WTC11 (cell line): ENCODE measurements around the gene STPG3. TPM values are rescaled to one million over a fixed set of nuclear protein-coding genes. Genes with fewer than 3 reads are reported as not detected.
A peak's percentile ranks its signal among the peaks of the same experiment; 100 is the strongest.

Experiments used
- ATAC-seq: fragments of 200-7000 bp; cut with Tn5 transposase; 2 replicates; pipeline ENCODE4 v1.10.0; 2021; ENCODE audit warnings: mild to moderate bottlenecking, moderate library complexity
- CTCF ChIA-PET: fragments of 300-600 bp; sonication (Branson Sonifier 250); formaldehyde crosslinking; loops from one replicate; lab custom pipeline; 2021; ENCODE audit warnings: antibody characterized with exemption; lab: Charles Lee
- POLR2A ChIA-PET: fragments of 350-600 bp; sonication (Branson Sonifier 250); formaldehyde crosslinking; loops from one replicate; lab custom pipeline; 2021; ENCODE audit warnings: antibody characterized with exemption; lab: Charles Lee
- DNase-seq: peaks from one replicate; pipeline ENCODE4 v3.0.0; 2021; ENCODE audit warnings: low spot score
- H3K27ac Mint-ChIP-seq: 2 replicates; pipeline ENCODE4 v1.8.0; 2021; ENCODE audit warnings: mixed read lengths
- H3K27me3 Mint-ChIP-seq: 2 replicates; pipeline ENCODE4 v1.8.0; 2021; ENCODE audit warnings: low read depth, mild to moderate bottlenecking, moderate library complexity, mixed read lengths
- H3K36me3 Mint-ChIP-seq: 2 replicates; pipeline ENCODE4 v1.8.0; 2021; ENCODE audit warnings: mixed read lengths
- H3K4me1 Mint-ChIP-seq: 2 replicates; pipeline ENCODE4 v1.8.0; 2022; ENCODE audit warnings: mixed read lengths
- H3K4me3 Mint-ChIP-seq: 2 replicates; pipeline ENCODE4 v1.8.0; 2021; ENCODE audit warnings: mild to moderate bottlenecking, moderate library complexity, mixed read lengths
- H3K9me3 Mint-ChIP-seq: 2 replicates; pipeline ENCODE4 v1.8.0; 2021; ENCODE audit warnings: mixed read lengths
- CREM ChIP-seq: sonication (generic); formaldehyde crosslinking; IDR thresholded peaks from 2 replicates; pipeline ENCODE4 v1.8.1; 2022; ENCODE audit warnings: mild to moderate bottlenecking, missing genetic modification reagents, moderate library complexity
- FOXK1 ChIP-seq: sonication (generic); formaldehyde crosslinking; IDR thresholded peaks from 2 replicates; pipeline ENCODE4 v1.8.0; 2022; ENCODE audit warnings: mild to moderate bottlenecking, moderate library complexity, missing genetic modification reagents
- GTF2I ChIP-seq: fragments of 250-450 bp; sonication (Bioruptor Pico); conservative IDR thresholded peaks from 2 replicates; pipeline ENCODE4 v1.4.0; 2021; ENCODE audit warnings: mild to moderate bottlenecking
- JAZF1 ChIP-seq: fragments of 250-450 bp; sonication (Bioruptor Pico); IDR thresholded peaks from 2 replicates; pipeline ENCODE4 v1.9.0; 2021; ENCODE audit warnings: moderate library complexity, mild to moderate bottlenecking, inconsistent platforms
- KAT7 ChIP-seq: sonication (generic); formaldehyde crosslinking; IDR thresholded peaks from 2 replicates; pipeline ENCODE4 v1.8.1; 2023; ENCODE audit warnings: missing genetic modification reagents, mild to moderate bottlenecking, borderline replicate concordance
- NFE2L1 ChIP-seq: sonication (generic); formaldehyde crosslinking; IDR thresholded peaks from 2 replicates; pipeline ENCODE4 v1.8.1; 2023; ENCODE audit warnings: missing genetic modification reagents
- RORB ChIP-seq: fragments of 250-450 bp; sonication (Bioruptor Pico); IDR thresholded peaks from 2 replicates; pipeline ENCODE4 v1.9.0; 2021; ENCODE audit warnings: mild to moderate bottlenecking
- SMAD3 ChIP-seq: sonication (generic); formaldehyde crosslinking; IDR thresholded peaks from 2 replicates; pipeline ENCODE4 v1.8.0; 2022; ENCODE audit warnings: missing genetic modification reagents, mild to moderate bottlenecking, borderline replicate concordance
- TCF7 ChIP-seq: sonication (generic); formaldehyde crosslinking; IDR thresholded peaks from 2 replicates; pipeline ENCODE4 v1.8.0; 2022; ENCODE audit warnings: mild to moderate bottlenecking, low read depth, missing genetic modification reagents, moderate library complexity
- ZBTB21 ChIP-seq: sonication (generic); formaldehyde crosslinking; IDR thresholded peaks from 2 replicates; pipeline ENCODE4 v1.8.1; 2023; ENCODE audit warnings: mild to moderate bottlenecking, missing genetic modification reagents, borderline replicate concordance
- ZNF219 ChIP-seq: sonication (generic); formaldehyde crosslinking; IDR thresholded peaks from 2 replicates; pipeline ENCODE4 v1.8.0; 2023; ENCODE audit warnings: missing genetic modification reagents, mild to moderate bottlenecking, borderline replicate concordance
- ZNF232 ChIP-seq: sonication (generic); formaldehyde crosslinking; IDR thresholded peaks from 2 replicates; pipeline ENCODE4 v1.8.0; 2022; ENCODE audit warnings: mild to moderate bottlenecking, missing genetic modification reagents
- ZNF416 ChIP-seq: fragments of 250-450 bp; sonication (Bioruptor Pico); IDR thresholded peaks from 2 replicates; pipeline ENCODE4 v1.9.0; 2021; ENCODE audit warnings: mild to moderate bottlenecking, inconsistent platforms
- total RNA-seq: library from RNA; stranded (reverse); gene quantifications from 3 replicates; pipeline ENCODE4 v1.2.3, GENCODE V29; 2021
- TF ChIP-seq, protein P1 (sequence below): sonication (generic); formaldehyde crosslinking; IDR thresholded peaks from 2 replicates; pipeline ENCODE4 v1.8.0; 2022; ENCODE audit warnings: mild to moderate bottlenecking, missing genetic modification reagents
- TF ChIP-seq, protein P2 (sequence below): sonication (generic); formaldehyde crosslinking; IDR thresholded peaks from 2 replicates; pipeline ENCODE4 v1.8.1; 2023; ENCODE audit warnings: mild to moderate bottlenecking, missing genetic modification reagents
- TF ChIP-seq, protein P3 (sequence below): fragments of 250-450 bp; sonication (Bioruptor Pico); conservative IDR thresholded peaks from 2 replicates; pipeline ENCODE4 v1.9.0; 2021; ENCODE audit warnings: mild to moderate bottlenecking
- TF ChIP-seq, protein P4 (sequence below): sonication (generic); formaldehyde crosslinking; IDR thresholded peaks from 2 replicates; pipeline ENCODE4 v1.8.0; 2022; ENCODE audit warnings: mild to moderate bottlenecking, missing genetic modification reagents
- TF ChIP-seq, protein P5 (sequence below): sonication (generic); formaldehyde crosslinking; IDR thresholded peaks from 2 replicates; pipeline ENCODE4 v1.8.1; 2023; ENCODE audit warnings: mild to moderate bottlenecking, missing genetic modification reagents
- TF ChIP-seq, protein P6 (sequence below): fragments of 250-450 bp; sonication (Bioruptor Pico); IDR thresholded peaks from 2 replicates; pipeline ENCODE4 v1.9.0; 2021; ENCODE audit warnings: mild to moderate bottlenecking, borderline replicate concordance

Gene STPG3
- total RNA-seq, 1 experiment from 2014 or later: 0.26 TPM

DNA sequence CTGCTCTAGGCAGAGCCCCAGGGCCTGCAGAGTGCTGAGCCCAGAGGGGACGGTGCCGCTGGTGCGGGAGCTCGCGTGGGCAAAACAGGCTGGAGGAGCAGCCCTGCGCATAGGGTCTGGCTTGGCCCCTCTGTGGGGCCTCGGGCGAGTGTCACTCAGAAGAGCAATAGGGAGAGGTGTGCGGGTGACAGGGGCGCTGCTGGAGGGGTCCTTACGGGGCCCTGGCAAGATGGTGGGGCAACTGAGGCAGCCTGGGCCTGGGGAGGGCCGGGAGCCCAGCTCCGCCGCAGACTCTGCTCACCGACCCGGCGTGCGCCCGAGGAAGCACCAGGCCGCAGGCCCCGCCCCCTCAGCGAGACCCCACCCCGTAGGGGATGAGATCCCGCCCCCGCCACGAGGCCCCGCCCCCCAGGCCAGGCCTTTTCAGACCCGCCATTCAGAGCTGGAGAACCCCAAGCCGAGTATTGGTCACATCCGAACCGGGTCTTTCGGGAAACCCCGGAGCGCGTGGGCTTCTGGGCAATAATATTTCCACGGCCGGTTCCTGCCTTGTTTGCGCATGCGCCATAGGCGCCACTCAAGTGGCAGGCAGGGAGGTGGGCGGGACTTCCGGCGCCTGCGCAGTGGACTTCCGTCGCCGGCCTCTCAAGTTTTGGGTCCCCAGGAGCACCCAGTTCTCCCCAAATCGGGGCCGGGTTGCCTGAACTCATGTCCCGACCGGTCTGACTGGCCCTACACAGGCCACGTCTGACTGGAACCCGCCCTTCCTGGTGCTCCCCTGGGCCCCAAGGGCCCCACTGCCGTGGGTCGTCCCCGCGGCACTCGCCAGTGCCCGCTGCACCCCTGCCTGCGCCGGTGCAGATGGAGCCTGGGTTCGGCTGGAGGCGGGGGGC, 27.8 kb upstream of the STPG3 start (continued):
- TF ChIP-seq, protein P1, sequence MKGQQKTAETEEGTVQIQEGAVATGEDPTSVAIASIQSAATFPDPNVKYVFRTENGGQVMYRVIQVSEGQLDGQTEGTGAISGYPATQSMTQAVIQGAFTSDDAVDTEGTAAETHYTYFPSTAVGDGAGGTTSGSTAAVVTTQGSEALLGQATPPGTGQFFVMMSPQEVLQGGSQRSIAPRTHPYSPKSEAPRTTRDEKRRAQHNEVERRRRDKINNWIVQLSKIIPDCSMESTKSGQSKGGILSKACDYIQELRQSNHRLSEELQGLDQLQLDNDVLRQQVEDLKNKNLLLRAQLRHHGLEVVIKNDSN: peak; percentile 23; the same call in 1 of the 2 replicates
- TF ChIP-seq FOXK1 (CRISPR knock-in tag) (0 out of 2 replicates have a peak, but pooled peaks have one; percentile 14), ZBTB21 (peak; percentile 42; the same call in 1 of the 2 replicates), JAZF1 (CRISPR knock-in tag) (no peak), GTF2I (CRISPR knock-in tag) (no peak)
- TF ChIP-seq, protein P2, sequence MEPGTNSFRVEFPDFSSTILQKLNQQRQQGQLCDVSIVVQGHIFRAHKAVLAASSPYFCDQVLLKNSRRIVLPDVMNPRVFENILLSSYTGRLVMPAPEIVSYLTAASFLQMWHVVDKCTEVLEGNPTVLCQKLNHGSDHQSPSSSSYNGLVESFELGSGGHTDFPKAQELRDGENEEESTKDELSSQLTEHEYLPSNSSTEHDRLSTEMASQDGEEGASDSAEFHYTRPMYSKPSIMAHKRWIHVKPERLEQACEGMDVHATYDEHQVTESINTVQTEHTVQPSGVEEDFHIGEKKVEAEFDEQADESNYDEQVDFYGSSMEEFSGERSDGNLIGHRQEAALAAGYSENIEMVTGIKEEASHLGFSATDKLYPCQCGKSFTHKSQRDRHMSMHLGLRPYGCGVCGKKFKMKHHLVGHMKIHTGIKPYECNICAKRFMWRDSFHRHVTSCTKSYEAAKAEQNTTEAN (CRISPR knock-in tag): 0 out of 2 replicates have a peak, but pooled peaks have one; percentile 12
- TF ChIP-seq, protein P3, sequence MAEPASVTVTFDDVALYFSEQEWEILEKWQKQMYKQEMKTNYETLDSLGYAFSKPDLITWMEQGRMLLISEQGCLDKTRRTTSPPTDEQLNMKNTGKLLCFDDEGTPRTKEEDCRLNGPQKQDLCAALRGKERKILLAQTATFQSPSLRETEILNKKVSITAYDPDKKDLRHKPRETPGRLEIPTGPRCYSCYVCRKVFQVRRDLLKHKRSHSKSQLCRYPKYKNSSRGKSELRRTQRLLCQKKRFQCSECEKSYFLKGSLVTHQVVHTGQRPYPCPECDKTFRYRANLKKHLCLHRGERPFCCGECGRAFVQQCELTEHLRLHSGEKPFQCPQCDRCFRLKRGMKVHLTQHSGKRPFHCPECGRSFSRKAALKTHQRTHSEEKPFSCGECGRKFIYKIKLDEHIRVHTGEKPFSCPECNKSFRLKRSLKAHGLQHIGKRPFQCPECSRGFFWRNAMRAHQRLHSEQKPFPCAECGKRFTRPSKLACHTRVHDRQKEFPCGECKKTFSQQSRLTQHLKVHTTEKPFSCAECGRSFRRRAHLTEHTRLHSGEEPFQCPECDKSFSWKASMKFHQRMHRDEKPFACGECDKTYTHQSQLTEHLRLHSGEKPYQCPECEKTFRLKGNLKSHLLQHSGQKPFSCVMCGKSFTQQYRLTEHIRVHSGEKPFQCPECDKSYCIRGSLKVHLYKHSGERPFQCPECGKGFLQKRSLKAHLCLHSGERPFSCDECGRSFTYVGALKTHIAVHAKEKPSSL (CRISPR knock-in tag): no peak
- TF ChIP-seq, protein P4, sequence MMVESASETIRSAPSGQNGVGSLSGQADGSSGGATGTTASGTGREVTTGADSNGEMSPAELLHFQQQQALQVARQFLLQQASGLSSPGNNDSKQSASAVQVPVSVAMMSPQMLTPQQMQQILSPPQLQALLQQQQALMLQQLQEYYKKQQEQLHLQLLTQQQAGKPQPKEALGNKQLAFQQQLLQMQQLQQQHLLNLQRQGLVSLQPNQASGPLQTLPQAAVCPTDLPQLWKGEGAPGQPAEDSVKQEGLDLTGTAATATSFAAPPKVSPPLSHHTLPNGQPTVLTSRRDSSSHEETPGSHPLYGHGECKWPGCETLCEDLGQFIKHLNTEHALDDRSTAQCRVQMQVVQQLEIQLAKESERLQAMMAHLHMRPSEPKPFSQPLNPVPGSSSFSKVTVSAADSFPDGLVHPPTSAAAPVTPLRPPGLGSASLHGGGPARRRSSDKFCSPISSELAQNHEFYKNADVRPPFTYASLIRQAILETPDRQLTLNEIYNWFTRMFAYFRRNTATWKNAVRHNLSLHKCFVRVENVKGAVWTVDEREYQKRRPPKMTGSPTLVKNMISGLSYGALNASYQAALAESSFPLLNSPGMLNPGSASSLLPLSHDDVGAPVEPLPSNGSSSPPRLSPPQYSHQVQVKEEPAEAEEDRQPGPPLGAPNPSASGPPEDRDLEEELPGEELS (CRISPR knock-in tag): peak; percentile 50; the same call in 1 of the 2 replicates

DNA sequence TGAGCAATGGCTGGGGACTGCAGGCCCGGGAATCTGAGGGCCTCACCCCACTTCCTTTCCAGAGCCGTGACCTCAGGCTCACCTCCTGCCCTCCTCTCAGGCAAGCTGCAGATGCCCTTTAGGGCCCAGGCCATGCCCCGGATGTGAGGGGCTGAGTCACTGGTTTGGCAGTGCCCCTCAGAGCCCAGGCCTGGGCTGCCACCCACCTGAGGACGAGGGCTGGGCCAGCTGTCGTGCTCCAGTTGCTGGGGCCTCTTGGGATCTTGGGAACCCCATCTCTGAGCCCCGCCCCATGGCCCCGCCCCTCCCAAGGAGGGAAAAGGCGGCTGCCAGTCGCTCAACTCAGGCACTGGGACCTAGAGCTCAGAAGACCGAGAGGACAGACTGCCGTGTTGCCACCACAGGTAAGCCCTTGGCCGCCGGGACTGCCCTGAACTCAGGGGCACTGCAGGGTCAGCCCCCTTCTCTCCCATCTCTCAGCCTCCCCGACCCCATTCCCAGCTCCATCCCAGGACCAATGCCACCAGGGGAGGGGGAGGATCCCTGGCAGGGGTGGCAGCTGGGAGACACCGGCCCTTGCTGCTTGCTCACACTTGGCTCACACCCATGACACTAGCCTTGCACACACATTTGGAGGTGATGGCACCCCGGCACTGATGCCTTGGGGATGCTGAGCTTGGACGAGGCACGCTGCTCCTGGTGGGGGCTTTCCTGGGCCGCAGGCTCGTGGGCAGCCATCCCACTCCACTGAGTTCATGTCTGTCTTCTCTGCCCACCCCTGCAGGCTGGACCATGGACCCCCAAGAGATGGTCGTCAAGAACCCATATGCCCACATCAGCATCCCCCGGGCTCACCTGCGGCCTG, 26.0 kb upstream of the STPG3 start, which contains the start of gene CYSRT1:
Gene CYSRT1 (plus strand): TSS at position 345 of the 865 bp plus-strand sequence. CDS start 448 bp downstream, at position 793.
- H3K27me3 Mint-ChIP-seq: no peaks in the 10 kb centered on the region
- ATAC-seq: no peak
- peak within 1 kb of the TSS; percentile 77 for H3K4me3 Mint-ChIP-seq
- no peaks in the 10 kb centered on the region for H3K36me3 Mint-ChIP-seq
- H3K4me1 Mint-ChIP-seq: peaks cover 3% of the 10 kb centered on the region
- H3K9me3 Mint-ChIP-seq: no peaks in the 10 kb centered on the region
- ChIA-PET POLR2A (interaction anchor here (1.6 kb wide), 1 partner anchor 110 kb away, joined by 3 read pairs; no protein-coding TSS in a partner anchor), CTCF (interaction anchor here (0.8 to 8.9 kb wide), 12 partner anchors 11 to 198 kb away, joined by 3 to 143 read pairs (median 4); partner anchors contain the start of genes ANAPC2, EXD3, NOXA1 and NPDC1)
- DNase-seq: peak; percentile 57
- no peak within 1 kb of the TSS for H3K27ac Mint-ChIP-seq
- TF ChIP-seq, protein P5, sequence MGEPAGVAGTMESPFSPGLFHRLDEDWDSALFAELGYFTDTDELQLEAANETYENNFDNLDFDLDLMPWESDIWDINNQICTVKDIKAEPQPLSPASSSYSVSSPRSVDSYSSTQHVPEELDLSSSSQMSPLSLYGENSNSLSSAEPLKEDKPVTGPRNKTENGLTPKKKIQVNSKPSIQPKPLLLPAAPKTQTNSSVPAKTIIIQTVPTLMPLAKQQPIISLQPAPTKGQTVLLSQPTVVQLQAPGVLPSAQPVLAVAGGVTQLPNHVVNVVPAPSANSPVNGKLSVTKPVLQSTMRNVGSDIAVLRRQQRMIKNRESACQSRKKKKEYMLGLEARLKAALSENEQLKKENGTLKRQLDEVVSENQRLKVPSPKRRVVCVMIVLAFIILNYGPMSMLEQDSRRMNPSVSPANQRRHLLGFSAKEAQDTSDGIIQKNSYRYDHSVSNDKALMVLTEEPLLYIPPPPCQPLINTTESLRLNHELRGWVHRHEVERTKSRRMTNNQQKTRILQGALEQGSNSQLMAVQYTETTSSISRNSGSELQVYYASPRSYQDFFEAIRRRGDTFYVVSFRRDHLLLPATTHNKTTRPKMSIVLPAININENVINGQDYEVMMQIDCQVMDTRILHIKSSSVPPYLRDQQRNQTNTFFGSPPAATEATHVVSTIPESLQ (CRISPR knock-in tag): no peak
- TF ChIP-seq ZBTB21 (no peak), RORB (no peak), NFE2L1 (CRISPR knock-in tag) (no peak), ZNF416 (CRISPR knock-in tag) (no peak), TCF7 (CRISPR knock-in tag) (no peak), SMAD3 (CRISPR knock-in tag) (no peak), FOXK1 (CRISPR knock-in tag) (no peak), ZNF232 (CRISPR knock-in tag) (no peak), CREM (no peak), ZNF219 (CRISPR knock-in tag) (no peak), KAT7 (CRISPR knock-in tag) (no peak)
- TF ChIP-seq, protein P6, sequence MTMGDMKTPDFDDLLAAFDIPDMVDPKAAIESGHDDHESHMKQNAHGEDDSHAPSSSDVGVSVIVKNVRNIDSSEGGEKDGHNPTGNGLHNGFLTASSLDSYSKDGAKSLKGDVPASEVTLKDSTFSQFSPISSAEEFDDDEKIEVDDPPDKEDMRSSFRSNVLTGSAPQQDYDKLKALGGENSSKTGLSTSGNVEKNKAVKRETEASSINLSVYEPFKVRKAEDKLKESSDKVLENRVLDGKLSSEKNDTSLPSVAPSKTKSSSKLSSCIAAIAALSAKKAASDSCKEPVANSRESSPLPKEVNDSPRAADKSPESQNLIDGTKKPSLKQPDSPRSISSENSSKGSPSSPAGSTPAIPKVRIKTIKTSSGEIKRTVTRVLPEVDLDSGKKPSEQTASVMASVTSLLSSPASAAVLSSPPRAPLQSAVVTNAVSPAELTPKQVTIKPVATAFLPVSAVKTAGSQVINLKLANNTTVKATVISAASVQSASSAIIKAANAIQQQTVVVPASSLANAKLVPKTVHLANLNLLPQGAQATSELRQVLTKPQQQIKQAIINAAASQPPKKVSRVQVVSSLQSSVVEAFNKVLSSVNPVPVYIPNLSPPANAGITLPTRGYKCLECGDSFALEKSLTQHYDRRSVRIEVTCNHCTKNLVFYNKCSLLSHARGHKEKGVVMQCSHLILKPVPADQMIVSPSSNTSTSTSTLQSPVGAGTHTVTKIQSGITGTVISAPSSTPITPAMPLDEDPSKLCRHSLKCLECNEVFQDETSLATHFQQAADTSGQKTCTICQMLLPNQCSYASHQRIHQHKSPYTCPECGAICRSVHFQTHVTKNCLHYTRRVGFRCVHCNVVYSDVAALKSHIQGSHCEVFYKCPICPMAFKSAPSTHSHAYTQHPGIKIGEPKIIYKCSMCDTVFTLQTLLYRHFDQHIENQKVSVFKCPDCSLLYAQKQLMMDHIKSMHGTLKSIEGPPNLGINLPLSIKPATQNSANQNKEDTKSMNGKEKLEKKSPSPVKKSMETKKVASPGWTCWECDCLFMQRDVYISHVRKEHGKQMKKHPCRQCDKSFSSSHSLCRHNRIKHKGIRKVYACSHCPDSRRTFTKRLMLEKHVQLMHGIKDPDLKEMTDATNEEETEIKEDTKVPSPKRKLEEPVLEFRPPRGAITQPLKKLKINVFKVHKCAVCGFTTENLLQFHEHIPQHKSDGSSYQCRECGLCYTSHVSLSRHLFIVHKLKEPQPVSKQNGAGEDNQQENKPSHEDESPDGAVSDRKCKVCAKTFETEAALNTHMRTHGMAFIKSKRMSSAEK: no peak
- TF ChIP-seq, protein P1: no peak
